AG04449 (cell line): Measurements from ENCODE around the gene USP21.

Experiments used
- CTCF ChIA-PET: fragments of 350-600 bp; formaldehyde crosslinking; extraction: SDS; loops from one replicate; lab custom pipeline; 2021; ENCODE audit warnings: antibody characterized with exemption; lab: Yijun Ruan, JAX
- POLR2A ChIA-PET: fragments of 400-600, 350-600 bp; formaldehyde crosslinking; extraction: SDS; loops from one replicate; lab custom pipeline; 2020; ENCODE audit warnings: antibody characterized with exemption, inconsistent platforms; lab: Yijun Ruan, JAX
- DNase-seq: peaks from one replicate; pipeline ENCODE4 v3.0.0-alpha.2; 2010; ENCODE audit warnings: low read depth, low spot score
- H3K4me3 ChIP-seq: 2 replicates; pipeline ENCODE4 v1.5.1; 2011; ENCODE audit warnings: low read depth, mild to moderate bottlenecking, control low read depth, low read length
- CTCF ChIP-seq: IDR thresholded peaks from one replicate; pipeline ENCODE4 v1.5.1; 2011; ENCODE audit warnings: mild to moderate bottlenecking, moderate library complexity, low read length, control low read depth, inconsistent platforms; ENCODE audit not compliant: insufficient read depth; ENCODE audit errors: missing control alignments

The USP21 gene

GRCh38 chr1:161180639-161181038 lies 21.3 kb downstream of the USP21 start:
- DNase-seq = no peak
- POLR2A ChIA-PET = no interaction called here
- CTCF ChIA-PET = interaction anchor here (1.1 to 5.4 kb wide), 6 partner anchors 11 to 202 kb away, joined by 4 to 67 read pairs (median 19); partner anchors contain the start of genes NDUFS2 and TOMM40L
- TF ChIP-seq CTCF = peak; percentile 11
- H3K4me3 ChIP-seq = no peak overlapping the region

- H3K4me3 ChIP-seq = no peak overlapping the region
- ChIA-PET POLR2A (interaction anchor here (0.8 to 1.4 kb wide), 4 partner anchors 11 to 16 kb away, joined by 3 to 5 read pairs (median 4); partner anchors contain the start of genes ADAMTS4 and PPOX), CTCF (interaction anchor here (1.0 to 5.4 kb wide), 11 partner anchors 10 to 201 kb away, joined by 3 to 67 read pairs (median 8); partner anchors contain the start of genes ADAMTS4, APOA2, PPOX and TOMM40L)
- TF ChIP-seq CTCF = no peak
- DNase-seq = no peak
These were observed 22.9 kb downstream of the USP21 start for GRCh38 chr1:161182214-161182613.

DNA sequence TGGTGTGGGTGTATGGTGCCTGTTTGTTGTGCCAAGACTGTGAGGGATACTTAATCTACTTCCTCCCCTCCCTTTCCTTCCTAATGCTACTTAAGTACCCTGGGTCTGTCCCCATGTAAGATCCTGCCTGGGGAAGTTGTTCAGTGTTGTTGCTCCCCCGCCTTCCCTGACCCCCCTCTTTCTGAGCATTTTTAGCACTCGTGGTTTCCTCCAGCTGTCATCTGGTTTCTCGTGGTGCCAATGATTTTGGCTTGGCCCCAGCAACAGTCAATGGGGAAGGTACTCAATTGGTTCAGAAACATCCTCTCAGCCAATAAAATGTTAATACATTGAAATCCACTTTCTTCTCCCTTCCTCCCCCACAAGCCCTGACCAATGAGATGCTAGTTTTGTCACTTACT lies 26.0 kb downstream of the USP21 start:
- CTCF ChIA-PET = interaction anchor here (1.3 to 1.8 kb wide), 3 partner anchors 9 to 20 kb away, joined by 4 to 8 read pairs (median 5); partner anchors contain the start of gene PPOX
- POLR2A ChIA-PET = no interaction called here

DNA sequence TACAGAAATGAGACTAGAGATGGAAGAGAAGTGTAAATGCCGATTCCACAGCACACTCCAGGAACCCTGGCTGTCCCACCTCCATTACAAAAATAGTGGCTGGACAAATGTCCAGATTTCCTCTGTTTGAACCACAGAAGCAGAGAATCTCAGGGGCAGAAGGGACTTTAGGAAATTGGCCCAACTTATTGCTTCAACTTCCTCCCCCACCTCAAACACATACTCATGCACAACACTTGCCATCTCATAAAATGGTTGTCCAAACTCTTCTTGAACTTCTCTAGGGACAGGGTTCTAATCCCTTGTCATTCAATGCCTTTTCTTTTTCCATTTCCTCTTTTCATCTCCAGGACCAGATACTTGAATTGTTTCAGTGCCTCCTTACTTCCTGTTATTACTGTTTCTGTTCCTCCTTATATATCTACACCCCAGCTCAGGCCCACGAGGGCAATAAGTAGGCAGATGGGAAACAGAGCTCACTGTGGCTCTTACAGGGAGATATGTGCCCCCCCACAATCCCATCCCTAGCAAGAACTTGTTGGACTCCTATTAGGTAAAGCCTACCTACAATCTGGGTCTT lies 26.5 kb downstream of the USP21 start:
- TF ChIP-seq CTCF = no peak
- DNase-seq = no peak
- ChIA-PET CTCF (interaction anchor here (0.7 to 1.8 kb wide), 5 partner anchors 8 to 196 kb away, joined by 3 to 8 read pairs (median 5); partner anchors contain the start of gene PPOX), POLR2A (no interaction called here)
- H3K4me3 ChIP-seq = no peak overlapping the region

More for the DNA sequence above, 26.0 kb downstream of the USP21 start:
- TF ChIP-seq CTCF = no peak
- DNase-seq = no peak
- H3K4me3 ChIP-seq = no peak overlapping the region

DNA sequence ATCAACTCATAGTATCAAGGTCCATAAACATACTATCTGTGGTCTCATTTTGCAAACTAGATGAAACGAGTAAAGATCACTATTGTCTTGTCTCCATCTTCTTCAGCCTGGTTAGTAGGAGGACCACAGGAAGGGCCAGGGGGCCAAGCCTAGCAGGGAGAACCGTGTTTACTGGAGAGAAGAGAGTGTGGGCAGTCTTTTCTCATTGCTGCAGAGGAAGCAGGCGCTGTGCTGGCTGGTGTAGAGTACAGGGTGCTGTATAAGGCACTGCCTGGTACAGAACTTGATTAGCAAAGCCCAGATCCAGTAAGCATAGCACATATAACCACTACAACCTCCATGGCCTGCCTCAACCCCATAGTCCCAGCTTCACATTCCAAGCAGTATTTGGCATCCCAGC lies 28.0 kb downstream of the USP21 start:
- no peak overlapping the region for H3K4me3 ChIP-seq
- ChIA-PET POLR2A (no interaction called here), CTCF (interaction anchor here (1.2 to 1.7 kb wide), 2 partner anchors 22 to 195 kb away, joined by 3 to 8 read pairs; partner anchors contain the start of gene PPOX)
- no peak for TF ChIP-seq CTCF
- DNase-seq = no peak

DNA sequence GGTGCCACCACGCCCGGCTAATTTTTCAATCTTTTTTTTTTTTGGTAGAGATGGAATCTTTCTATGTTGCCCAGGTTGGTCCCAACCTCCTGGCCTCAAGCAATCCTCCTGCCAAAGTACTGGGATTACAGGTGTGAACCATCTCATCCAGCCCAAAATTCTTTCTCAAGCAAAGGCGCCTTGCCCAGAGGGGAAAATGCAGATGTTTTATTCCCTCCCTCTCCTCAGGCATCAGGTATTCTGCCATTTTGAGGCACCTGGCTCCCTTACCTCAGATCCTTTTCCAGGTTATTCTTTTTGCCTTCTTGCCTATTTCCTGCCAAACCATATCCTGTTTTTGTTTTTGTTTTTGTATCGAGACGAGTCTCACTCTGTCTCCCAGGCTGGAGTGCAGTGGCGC lies 29.1 kb downstream of the USP21 start:
- no peak for DNase-seq
- TF ChIP-seq CTCF = no peak
- no peak overlapping the region for H3K4me3 ChIP-seq
- POLR2A ChIA-PET = interaction anchor here (0.7 kb wide), 1 partner anchor 561 kb away, joined by 3 read pairs; the partner anchor contains the start of gene DUSP12
- CTCF ChIA-PET = interaction anchor here (0.8 to 26.1 kb wide), 2 partner anchors 9 to 31 kb away, joined by 3 to 758 read pairs; partner anchors contain the start of genes APOA2, FCER1G and TOMM40L
